ENCODE measurements around the gene BCL10. TPM values are rescaled to one million over a fixed set of nuclear protein-coding genes. Genes with fewer than 3 reads are reported as not detected.
A peak's percentile ranks its signal among the peaks of the same experiment; 100 is the strongest.
"Not testable (repeated sequence)": the region's sequence is repeated elsewhere in the genome, so short reads cannot be mapped to it uniquely, and the experiment has no call there.

BCL10 gene
- total and polyA plus RNA-seq, 2 of the 4 experiments (the other 2 are of a cell fraction), result 15.3 to 30.5 TPM

GRCh38 chr1:85258536-85259117 lies 17.8 kb downstream of the BCL10 start:
- peak overlapping the region; percentile 13; the same call in 1 of the 2 replicates for H3K23ac ChIP-seq (ENCODE audit: low read depth, low read length)
- in situ Hi-C loops (cut with MboI; ENCODE audit: low sequenced_read_pairs) (loop anchor here (5.0 kb wide), 1 partner anchor 311 kb away; no protein-coding TSS in a partner anchor), dilution Hi-C loops (cut with HindIII; ENCODE audit: low sequenced_read_pairs, unreplicated experiment) (no loop called here), intact Hi-C loops (cut with micrococcal nuclease) (loop anchor here (1.0 to 2.0 kb wide), 3 partner anchors 58 to 313 kb away; partner anchors contain the start of gene SYDE2)
- ChIA-PET CTCF (interaction anchor here (0.6 to 3.1 kb wide), 15 partner anchors 10 to 1134 kb away, joined by 3 to 38 read pairs (median 4); partner anchors contain the start of gene BCL10), POLR2A (ENCODE audit: unreplicated experiment) (interaction anchor here (0.9 kb wide), 1 partner anchor 55 kb away, joined by 4 read pairs; no protein-coding TSS in a partner anchor)
- no peak overlapping the region for H3K18ac ChIP-seq (ENCODE audit: low read depth, low read length)
- TSS peak; percentile 29 for BruUV-seq (replicated peaks)
- H3K27me3 ChIP-seq (ENCODE audit: control insufficient read depth, insufficient read depth, low read length), result no peaks in the 10 kb centered on the region
- H3K79me1 ChIP-seq (ENCODE audit: low read depth in 1 of 2, low read length in 2 of 2), result peaks cover 12 to 22% of the 10 kb centered on the region in 2 experiments
- peak overlapping the region; percentile 96 for H3K9ac ChIP-seq (ENCODE audit: low read depth, low read length)
- peak overlapping the region; percentile 68; the same call in 1 of the 2 replicates for H3K14ac ChIP-seq (replicated peaks; ENCODE audit: low read depth, low read length)
- peak overlapping the region; percentile 83 for H3K4me3 ChIP-seq (ENCODE audit: insufficient read depth, low read depth, low read length)
- H3K27ac ChIP-seq (ENCODE audit: insufficient read depth, low read length), result peak overlapping the region; percentile 85
- H2AFZ ChIP-seq (replicated peaks; ENCODE audit: low read length, poor library complexity), result peak overlapping the region; percentile 97
- peaks cover 6% of the 10 kb centered on the region for H3K36me3 ChIP-seq (ENCODE audit: control insufficient read depth, insufficient read depth, low read length)
- H3K9me1 ChIP-seq (ENCODE audit: insufficient read depth, low read length), result 0 out of 2 replicates have a peak, but pooled peaks cover 2% of the 10 kb centered on the region
- H2BK5ac ChIP-seq (ENCODE audit: low read depth, low read length, poor library complexity, severe bottlenecking), result peak overlapping the region; percentile 32
- TF ChIP-seq BHLHE40 (IDR thresholded peaks at IDR 0.05; ENCODE audit: low read depth, low read length) (no peak), CEBPB (IDR thresholded peaks at IDR 0.05; ENCODE audit: low read depth, low read length) (0 out of 2 replicates have a peak, but pooled peaks have one; percentile 8), RCOR1 (IDR thresholded peaks at IDR 0.05; ENCODE audit: insufficient replicate concordance, low read length) (no peak), CTCF (conservative IDR thresholded peaks at IDR 0.05; ENCODE audit: low read depth, low read length) (peak; percentile 15; the same call in 1 of the 2 replicates)
- no peak overlapping the region for H2BK120ac ChIP-seq (ENCODE audit: low read depth, low read length)
- WGBS, 2 experiments (ENCODE audit: extremely low coverage in 2 of 2, insufficient read length in 1 of 2), result 4% methylated on average over 9 of the region's 19 CpGs; no CpG with 5 or more reads in 1 of the 2 experiments
- H4K5ac ChIP-seq (ENCODE audit: low read depth, low read length), result no peak overlapping the region
- 0 out of 2 replicates have a peak overlapping the region, but pooled peaks have one; percentile 90 for H2AK5ac ChIP-seq (ENCODE audit: low read depth, low read length)
- DNase-seq (no peak), ATAC-seq (ENCODE audit: low read depth) (peak; percentile 6)
- peak overlapping the region; percentile 88 for H2AK9ac ChIP-seq (replicated peaks; ENCODE audit: low read depth, low read length, poor library complexity)
- H2BK15ac ChIP-seq (ENCODE audit: low read depth, low read length), result no peak overlapping the region
- peak overlapping the region; percentile 99 for H3K4me2 ChIP-seq (ENCODE audit: low read depth, low read length)
- peaks cover 3% of the 10 kb centered on the region; the same call in 1 of the 2 replicates for H3K4me1 ChIP-seq (ENCODE audit: control insufficient read depth, insufficient read depth, low read length)
- H4K91ac ChIP-seq (ENCODE audit: insufficient read depth, low read depth, low read length), result no peak overlapping the region
- no peak overlapping the region for H2BK20ac ChIP-seq (ENCODE audit: low read depth, low read length)
- no peak overlapping the region; the same call in 1 of the 2 replicates for H3K56ac ChIP-seq (ENCODE audit: extremely low read depth, insufficient read depth, low read length)
- peak overlapping the region; percentile 34; the same call in 1 of the 2 replicates for H3K4ac ChIP-seq (ENCODE audit: low read depth, low read length)
- peaks cover 13% of the 10 kb centered on the region; the same call in 1 of the 2 replicates for H4K20me1 ChIP-seq (ENCODE audit: insufficient read depth, low read length)
- no peaks in the 10 kb centered on the region for H3K9me3 ChIP-seq (ENCODE audit: control insufficient read depth, insufficient read depth, low read length)
- H4K8ac ChIP-seq (ENCODE audit: low read depth in 2 of 2, low read length in 2 of 2), result no peak overlapping the region; a peak in 1 of 4 replicates

GRCh38 chr1:85249042-85249441 lies 27.4 kb downstream of the BCL10 start:
- peaks cover 13% of the 10 kb centered on the region for H3K4me1 ChIP-seq (ENCODE audit: control insufficient read depth, insufficient read depth, low read length)
- POLR2A ChIA-PET (ENCODE audit: unreplicated experiment); H2BK120ac ChIP-seq (ENCODE audit: low read depth, low read length); in situ Hi-C loops (cut with MboI; ENCODE audit: low sequenced_read_pairs); H3K4me3 ChIP-seq (ENCODE audit: insufficient read depth, low read depth, low read length); H4K5ac ChIP-seq (ENCODE audit: low read depth, low read length); DNase-seq; H3K18ac ChIP-seq (ENCODE audit: low read depth, low read length); H3K9ac ChIP-seq (ENCODE audit: low read depth, low read length); H3K36me3 ChIP-seq (ENCODE audit: control insufficient read depth, insufficient read depth, low read length); intact Hi-C loops (cut with micrococcal nuclease); H4K8ac ChIP-seq (ENCODE audit: low read depth in 2 of 2, low read length in 2 of 2); H3K27ac ChIP-seq (ENCODE audit: insufficient read depth, low read length); H3K27me3 ChIP-seq (ENCODE audit: control insufficient read depth, insufficient read depth, low read length); H3K4me2 ChIP-seq (ENCODE audit: low read depth, low read length); H3K9me3 ChIP-seq (ENCODE audit: control insufficient read depth, insufficient read depth, low read length); ATAC-seq (ENCODE audit: low read depth); BruUV-seq (replicated peaks); H2BK5ac ChIP-seq (ENCODE audit: low read depth, low read length, poor library complexity, severe bottlenecking); H2AK5ac ChIP-seq (ENCODE audit: low read depth, low read length); dilution Hi-C loops (cut with HindIII; ENCODE audit: low sequenced_read_pairs, unreplicated experiment); H3K14ac ChIP-seq (replicated peaks; ENCODE audit: low read depth, low read length); H3K9me1 ChIP-seq (ENCODE audit: insufficient read depth, low read length); H2BK20ac ChIP-seq (ENCODE audit: low read depth, low read length); H3K23ac ChIP-seq (ENCODE audit: low read depth, low read length); H4K91ac ChIP-seq (ENCODE audit: insufficient read depth, low read depth, low read length); H3K56ac ChIP-seq (ENCODE audit: extremely low read depth, insufficient read depth, low read length); H3K79me1 ChIP-seq (ENCODE audit: low read depth in 1 of 2, low read length in 2 of 2); H4K20me1 ChIP-seq (ENCODE audit: insufficient read depth, low read length); H2BK15ac ChIP-seq (ENCODE audit: low read depth, low read length); H2AFZ ChIP-seq (replicated peaks; ENCODE audit: low read length, poor library complexity); H3K4ac ChIP-seq (ENCODE audit: low read depth, low read length); H2AK9ac ChIP-seq (replicated peaks; ENCODE audit: low read depth, low read length, poor library complexity): not testable (repeated sequence)
- WGBS, 2 experiments (ENCODE audit: extremely low coverage in 2 of 2, insufficient read length in 1 of 2), result no CpG with 5 or more reads among the region's 3 CpGs
- CTCF ChIA-PET, result interaction anchor here (0.7 kb wide), 1 partner anchor 363 kb away, joined by 3 read pairs; no protein-coding TSS in a partner anchor

Measured in IMR-90 (cell line).